Measurements from ENCODE around the gene TTC4.

GRCh38 chr1:54680387-54680786, 35.3 kb upstream of the TTC4 start:
- TF ChIP-seq POLR2A (IDR thresholded peaks at IDR 0.05): no peak
- TF ChIP-seq CTCF (IDR thresholded peaks at IDR 0.05): no peak
